Tibial nerve (tissue), 3 donors: ENCODE measurements around the gene FGF14.

ENCODE experiments used
- CTCF ChIP-seq, 5 experiments: fragments of 200-600 bp in 3 of 5; fragments of 450-650 bp in 2 of 5; sonication (generic) in 3 of 5; IDR thresholded peaks; one replicate each; pipeline ENCODE4 v1.5.1; 2016 to 2019; ENCODE audit warnings: antibody characterized with exemption in 5 of 5, mild to moderate bottlenecking in 3 of 5, moderate library complexity in 2 of 5
- POLR2A ChIP-seq, 2 donors: fragments of 450-650 bp; IDR thresholded peaks; one replicate each; pipeline ENCODE4 v1.6.1; 2017; ENCODE audit warnings: antibody characterized with exemption in 2 of 2, mild to moderate bottlenecking in 2 of 2, moderate library complexity in 2 of 2

GRCh38 chr13:102422690-102423089 is 20.8 kb upstream of the FGF14 start:
- TF ChIP-seq CTCF (IDR thresholded peaks at IDR 0.05) (no peak), POLR2A (IDR thresholded peaks at IDR 0.05) (no peak)
